ENCODE measurements around the gene MRPL43.
A peak's percentile ranks its signal among the peaks of the same experiment; 100 is the strongest.
"Not testable (repeated sequence)": the region's sequence is repeated elsewhere in the genome, so short reads cannot be mapped to it uniquely, and the experiment has no call there.

The MRPL43 gene

DNA sequence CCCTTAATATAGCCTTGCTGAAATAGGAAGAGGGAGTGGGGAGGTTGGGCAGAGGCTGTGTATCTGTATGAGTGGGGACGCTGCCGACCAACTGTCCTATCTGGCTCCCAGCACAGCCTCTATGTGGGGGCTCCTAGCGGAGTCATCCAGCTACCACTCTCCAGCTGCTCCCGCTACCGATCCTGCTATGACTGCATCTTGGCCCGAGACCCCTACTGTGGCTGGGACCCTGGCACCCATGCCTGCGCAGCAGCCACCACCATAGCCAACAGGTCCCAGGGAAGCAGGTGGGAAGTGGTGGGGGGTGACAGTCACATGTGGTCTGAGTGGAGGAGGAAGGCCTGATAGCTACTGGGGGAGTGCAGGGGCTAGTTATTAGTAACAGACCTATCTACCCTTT lies 6.6 kb downstream of the MRPL43 start:
- DNase-seq = no peak

GRCh38 chr10:100980311-100980710 lies 7.0 kb downstream of the MRPL43 start:
- no peak for DNase-seq

- no peak for DNase-seq
These were observed 7.5 kb downstream of the MRPL43 start for GRCh38 chr10:100979791-100980272.

GRCh38 chr10:100978901-100979195 lies 8.4 kb downstream of the MRPL43 start:
- no peak for DNase-seq

GRCh38 chr10:100978121-100978900 lies 9.0 kb downstream of the MRPL43 start:
- DNase-seq = no peak

GRCh38 chr10:100977436-100977835 lies 9.9 kb downstream of the MRPL43 start:
- no peak for DNase-seq

DNA sequence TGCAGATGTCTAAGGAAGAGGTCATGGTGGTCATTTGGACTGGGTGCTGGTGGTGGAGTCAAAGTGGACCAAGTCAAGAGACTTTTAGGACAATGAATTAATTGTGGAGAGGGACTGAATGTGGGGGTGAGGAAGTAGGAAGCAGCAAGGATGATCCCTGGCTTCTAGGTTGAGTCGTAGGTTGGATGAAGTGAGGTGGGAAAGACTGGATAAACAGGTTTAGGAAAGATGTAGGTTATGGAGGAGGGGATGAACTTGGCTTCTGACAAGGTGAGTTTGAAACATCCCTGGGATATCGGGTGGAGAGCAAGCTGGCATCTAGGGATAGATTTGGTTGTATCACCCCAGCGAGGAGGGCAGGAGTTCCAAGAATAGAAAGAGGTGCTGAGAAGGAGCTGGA lies 10.4 kb downstream of the MRPL43 start:
- no peak for DNase-seq

DNA sequence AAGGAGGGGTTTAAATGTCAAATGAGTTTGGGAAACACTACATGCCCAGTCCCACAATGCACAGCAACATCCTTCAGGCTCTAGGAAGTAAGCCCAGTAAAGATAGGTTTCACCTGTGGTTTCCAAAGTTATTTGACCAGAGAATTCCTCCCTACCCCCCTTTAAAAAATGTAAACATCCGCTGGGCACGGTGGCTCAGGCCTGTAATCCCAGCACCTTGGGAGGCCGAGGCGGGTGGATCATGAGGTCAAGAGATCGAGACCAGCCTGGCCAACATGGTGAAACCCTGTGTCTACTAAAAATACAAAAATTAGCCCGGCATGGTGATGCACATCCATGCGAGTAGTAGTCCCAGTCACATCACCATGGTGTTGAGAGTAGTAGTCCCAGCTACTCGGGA lies 11.9 kb downstream of the MRPL43 start:
- not testable (repeated sequence) for DNase-seq

GRCh38 chr10:100972904-100973535 lies 14.3 kb downstream of the MRPL43 start:
- DNase-seq = no peak

DNA sequence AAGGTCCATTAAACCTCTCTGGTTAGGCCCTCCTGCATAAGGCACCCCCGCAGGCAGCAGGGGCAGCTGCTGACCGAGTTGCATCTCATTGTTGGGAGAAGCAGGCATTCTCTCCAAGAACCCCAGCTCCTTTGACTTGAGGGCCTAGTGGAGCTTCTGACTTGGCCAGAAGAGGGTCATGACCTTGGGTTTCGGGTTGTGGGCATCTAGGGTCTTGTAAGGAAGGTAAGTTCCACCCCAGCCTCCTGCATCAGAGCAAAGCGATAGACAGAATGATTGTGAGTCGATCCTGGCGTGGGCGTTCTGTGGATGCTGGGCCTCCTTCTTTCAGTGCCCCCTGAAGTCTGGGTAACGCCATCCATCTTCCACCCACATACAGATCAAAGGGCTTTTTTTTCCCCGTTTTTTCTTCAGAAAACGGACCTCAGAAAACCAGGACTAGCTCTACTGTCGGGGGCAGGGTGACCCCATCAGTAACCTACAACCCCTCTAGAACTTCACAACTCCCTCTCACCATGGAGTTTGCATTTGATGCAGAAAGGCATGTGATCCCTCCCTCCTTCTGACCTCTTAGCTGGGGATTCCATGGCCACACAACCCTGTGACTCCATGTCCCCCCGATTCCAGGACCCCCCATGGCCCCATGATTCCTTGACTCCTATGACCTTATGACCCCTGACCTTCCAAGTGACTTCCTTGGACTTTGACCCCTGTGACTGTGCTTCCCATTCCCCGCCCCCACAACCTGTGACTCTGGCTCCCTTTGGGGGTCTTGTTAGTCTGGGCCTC lies 15.0 kb downstream of the MRPL43 start:
- DNase-seq = no peak

DNA sequence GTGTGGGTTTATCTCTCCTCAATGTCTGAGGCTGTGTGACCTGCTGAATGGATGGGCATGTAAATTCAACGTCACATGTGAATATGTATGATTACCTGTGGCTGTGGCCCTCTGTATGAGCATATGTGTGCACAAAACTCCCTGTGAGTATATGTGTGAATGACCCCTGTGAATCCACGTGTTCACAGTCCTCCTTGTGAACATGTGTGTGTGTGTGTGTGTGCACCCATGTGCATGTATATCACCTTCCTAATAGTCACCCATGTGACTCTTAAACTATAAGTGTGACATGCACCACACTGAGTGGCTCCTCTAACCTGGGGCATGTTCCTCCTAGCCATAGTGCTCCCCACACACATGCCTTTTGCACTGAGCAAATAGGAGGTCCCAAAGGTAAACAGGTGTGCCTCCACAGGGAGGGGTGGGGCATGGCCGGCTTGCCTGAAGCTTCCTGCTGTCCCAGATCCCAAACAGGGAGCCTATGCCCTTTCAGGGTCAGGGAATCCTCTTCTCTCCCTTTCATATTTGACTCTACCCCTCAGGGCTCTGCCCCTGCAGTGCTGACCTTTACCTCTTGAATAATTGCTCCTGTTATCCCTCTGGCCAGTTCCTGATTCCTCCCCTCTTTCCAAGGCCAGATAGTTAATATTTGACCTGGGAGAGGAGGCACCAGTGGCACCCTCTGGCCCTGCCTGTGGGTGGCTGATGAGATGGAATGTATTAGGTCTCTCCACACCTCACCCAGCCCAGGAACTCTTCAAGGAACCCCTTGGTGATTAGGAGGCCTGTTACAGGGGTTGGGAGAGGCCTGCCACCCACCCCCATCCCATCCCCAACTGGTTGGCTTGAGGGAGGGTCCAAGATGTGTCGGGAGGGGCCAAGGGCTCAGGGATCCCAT lies 16.1 kb downstream of the MRPL43 start:
- DNase-seq = no peak

DNA sequence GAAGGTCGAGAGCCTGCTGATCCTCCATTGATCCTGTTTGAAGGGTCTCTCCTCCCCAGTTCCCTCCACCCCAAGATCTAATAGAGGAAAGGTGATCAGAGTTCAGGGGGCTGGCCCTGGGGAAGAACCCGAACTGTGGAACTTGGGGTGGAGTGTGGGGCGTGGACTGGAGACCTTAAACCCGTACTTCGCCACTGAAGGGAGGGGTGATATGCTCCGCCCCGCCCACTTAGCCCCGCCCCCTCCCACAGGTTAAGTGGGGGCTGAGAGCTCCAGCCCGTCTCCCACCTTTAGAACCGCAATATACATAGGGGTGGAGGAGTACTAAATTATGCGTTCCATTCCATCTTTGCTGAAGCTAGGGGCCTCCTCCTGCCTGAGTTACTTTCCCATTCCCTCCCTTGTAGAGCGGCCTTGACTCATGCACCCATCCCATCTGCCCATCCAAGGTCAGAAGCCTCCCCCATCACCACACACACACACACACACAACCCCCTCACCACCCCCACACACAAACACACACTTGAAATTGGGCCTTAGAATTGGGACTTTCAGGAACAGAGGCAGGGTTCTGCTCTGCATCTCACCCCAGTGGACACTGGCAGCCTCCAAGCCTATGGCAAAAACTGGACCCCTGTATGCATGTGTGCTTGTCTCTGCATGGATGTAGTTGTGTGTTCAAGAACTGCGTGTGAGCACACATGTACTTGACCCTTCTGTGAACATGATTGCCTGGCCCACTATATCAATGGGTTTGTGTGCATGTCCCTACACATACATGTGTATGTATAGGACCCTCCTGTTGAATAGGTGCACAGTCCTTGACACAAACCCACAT lies 17.0 kb downstream of the MRPL43 start:
- no peak for DNase-seq

DNA sequence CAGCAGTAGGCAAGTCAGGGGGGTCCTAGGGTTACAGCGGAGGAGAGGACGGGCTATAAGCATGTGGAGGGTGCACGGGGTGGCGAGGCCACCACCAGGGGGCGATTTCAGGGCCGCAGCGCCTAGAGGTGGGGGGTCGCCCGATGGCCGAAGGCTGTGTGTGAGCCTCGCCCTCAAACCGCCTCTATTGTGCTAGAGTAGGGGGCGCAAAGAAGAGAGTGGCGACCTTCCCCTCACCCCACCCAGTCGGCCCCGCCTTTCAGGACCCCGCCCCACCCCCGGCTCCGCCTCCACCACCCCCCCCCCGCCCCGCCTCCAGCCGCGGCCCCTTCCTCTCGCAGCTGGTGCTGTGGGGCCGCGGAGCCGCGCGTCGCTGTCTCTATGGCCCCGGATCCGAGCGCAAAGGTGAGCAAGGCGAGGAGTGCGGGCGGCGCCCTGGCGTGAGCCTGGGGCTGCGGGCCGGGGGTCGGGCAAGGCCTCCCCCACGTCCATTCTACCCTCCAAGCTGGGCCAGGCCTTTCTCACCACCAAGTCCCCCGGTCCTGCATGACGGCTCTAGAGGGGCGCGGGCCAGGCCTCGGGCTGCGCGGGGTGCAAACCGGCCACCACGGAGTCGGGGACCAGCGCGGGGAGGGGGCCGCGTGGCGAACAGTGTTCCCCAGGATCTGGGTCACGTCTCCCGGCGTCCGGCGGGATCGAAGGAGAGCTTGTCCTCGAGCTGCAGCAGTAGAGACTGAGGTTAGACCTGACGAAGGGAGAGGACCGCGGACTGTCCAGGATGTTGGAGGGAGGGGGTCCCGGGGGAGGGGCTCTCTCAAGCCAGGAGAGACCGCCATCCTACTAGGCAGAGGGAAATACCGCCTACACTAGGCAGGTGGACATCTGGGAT lies 17.9 kb downstream of the MRPL43 start, which contains the start of gene SEMA4G:
Gene SEMA4G, plus strand, starts transcription at position 318 of the 889 bp plus-strand sequence. CDS start 3,409 bp downstream, outside the sequence.
- peak in 1 of 2 experiments; percentile 10 for DNase-seq

DNA sequence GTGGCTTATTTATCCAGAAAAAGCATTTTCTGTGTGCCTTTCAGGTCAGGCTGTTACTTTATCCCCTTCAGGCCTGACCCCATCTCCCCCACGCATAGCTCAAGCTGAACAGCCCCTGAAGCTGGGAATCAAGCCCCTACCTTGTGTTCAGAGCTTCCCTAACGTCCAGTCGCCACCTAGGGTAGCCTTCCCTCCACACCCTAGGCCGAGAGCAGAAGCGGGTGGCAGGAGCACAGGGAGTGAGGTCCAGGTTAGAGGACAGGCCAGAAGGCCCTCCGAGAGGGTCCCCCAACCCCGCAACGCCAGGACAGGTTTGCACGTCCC lies 18.5 kb downstream of the MRPL43 start:
- DNase-seq = no peak

- no peak for DNase-seq
These were observed 19.1 kb downstream of the MRPL43 start for GRCh38 chr10:100968062-100968736.

- DNase-seq = no peak
These were observed 20.0 kb downstream of the MRPL43 start for GRCh38 chr10:100967332-100967731.

- DNase-seq = no peak
These were observed 20.4 kb downstream of the MRPL43 start for GRCh38 chr10:100966887-100967286.

- DNase-seq = no peak
These were observed 21.5 kb downstream of the MRPL43 start for GRCh38 chr10:100965820-100966219.

DNA sequence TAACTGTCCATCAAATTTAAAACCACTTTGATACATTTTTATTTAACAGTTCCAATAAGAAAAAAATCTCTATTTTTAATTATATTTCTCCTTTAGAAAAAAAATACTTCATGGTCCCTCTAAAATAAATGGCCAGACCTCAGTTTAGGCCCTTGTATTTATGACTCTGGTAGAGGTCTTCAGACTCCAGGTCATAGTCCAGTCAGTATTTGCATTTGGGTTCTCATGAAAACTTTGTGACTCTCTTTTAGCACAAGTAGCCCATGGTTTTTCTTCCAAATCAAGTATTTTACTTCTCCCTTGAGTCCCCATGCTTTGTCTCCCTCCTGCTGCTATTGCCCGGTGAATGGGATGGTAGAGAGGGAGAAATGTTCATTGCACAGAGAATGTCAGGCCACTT lies 23.5 kb downstream of the MRPL43 start:
- no peak for DNase-seq
